ENCODE data around the gene PLIN1.

PLIN1 gene

DNA sequence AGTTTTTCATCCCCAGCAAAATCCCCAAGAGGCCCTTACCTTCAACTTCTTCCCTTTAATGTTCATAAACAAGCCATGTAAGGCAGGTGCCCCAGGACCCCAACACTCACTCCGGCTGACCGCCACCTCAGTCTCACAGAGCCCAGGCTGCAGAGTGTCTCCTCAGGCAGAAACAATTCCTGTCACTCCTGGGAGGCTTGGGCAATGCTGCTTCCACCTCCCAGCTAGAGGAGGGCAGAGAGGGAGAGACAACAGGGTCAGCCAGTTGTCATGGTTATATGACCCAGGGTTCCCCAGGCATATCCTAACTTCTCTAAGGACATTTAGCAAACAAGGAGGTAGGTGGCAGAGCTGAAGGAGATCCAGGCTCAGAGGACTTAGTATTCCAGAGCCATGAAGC is at the start of gene PLIN1:
Gene PLIN1 (minus strand): TSS at position 156 of the 400 bp plus-strand sequence. CDS start 1,878 bp downstream, outside the sequence.
- TF ChIP-seq MYC (IDR thresholded peaks at IDR 0.05; ENCODE audit: low read depth, low read length) (no peak), CTCF (IDR thresholded peaks at IDR 0.05; ENCODE audit: low read depth, low read length) (no peak), POLR2A (IDR thresholded peaks at IDR 0.05; ENCODE audit: extremely low read depth, insufficient read length) (no peak)
- TF ChIP-seq, protein P1, sequence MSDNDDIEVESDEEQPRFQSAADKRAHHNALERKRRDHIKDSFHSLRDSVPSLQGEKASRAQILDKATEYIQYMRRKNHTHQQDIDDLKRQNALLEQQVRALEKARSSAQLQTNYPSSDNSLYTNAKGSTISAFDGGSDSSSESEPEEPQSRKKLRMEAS (IDR thresholded peaks at IDR 0.05; ENCODE audit: low read depth, low read length) = no peak

GRCh38 chr15:89728254-89728653 is 49.1 kb upstream of the PLIN1 start:
- no peak for TF ChIP-seq MYC (IDR thresholded peaks at IDR 0.05; ENCODE audit: low read depth, low read length)
- no peak for TF ChIP-seq CTCF (IDR thresholded peaks at IDR 0.05; ENCODE audit: low read depth, low read length)
- no peak for TF ChIP-seq POLR2A (IDR thresholded peaks at IDR 0.05; ENCODE audit: extremely low read depth, insufficient read length)
- TF ChIP-seq, protein P1 (IDR thresholded peaks at IDR 0.05; ENCODE audit: low read depth, low read length) = no peak
- DNase-seq (ENCODE audit: low read depth) = no peak
- no peak overlapping the region for H3K4me3 ChIP-seq (ENCODE audit: low read depth, low read length)

More for the DNA sequence above, at the start of gene PLIN1:
- H3K4me3 ChIP-seq (ENCODE audit: low read depth, low read length) = no peak within 1 kb of the TSS
- DNase-seq (ENCODE audit: low read depth) = no peak

DNA sequence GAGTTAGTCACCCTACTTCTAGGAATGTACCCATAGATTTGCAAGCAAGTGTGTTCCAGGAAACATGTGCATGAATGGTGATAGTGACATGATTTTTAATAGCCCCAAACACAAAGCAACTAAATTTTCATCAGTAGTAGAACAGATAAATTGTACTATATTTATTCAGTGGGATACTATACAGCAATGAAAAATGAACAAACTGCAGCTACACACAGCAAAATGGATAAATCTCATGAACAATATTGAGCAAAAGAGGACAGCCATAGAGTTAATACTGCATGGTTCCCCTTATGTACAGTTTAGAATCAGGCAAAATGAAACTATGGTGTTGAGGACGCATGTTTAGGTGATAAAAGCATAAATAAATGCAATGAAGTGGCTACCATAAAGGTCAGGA is 45.9 kb upstream of the PLIN1 start:
- DNase-seq (ENCODE audit: low read depth) = no peak
- TF ChIP-seq MYC (IDR thresholded peaks at IDR 0.05; ENCODE audit: low read depth, low read length) = no peak
- TF ChIP-seq, protein P1 (IDR thresholded peaks at IDR 0.05; ENCODE audit: low read depth, low read length) = no peak
- no peak overlapping the region for H3K4me3 ChIP-seq (ENCODE audit: low read depth, low read length)

DNA sequence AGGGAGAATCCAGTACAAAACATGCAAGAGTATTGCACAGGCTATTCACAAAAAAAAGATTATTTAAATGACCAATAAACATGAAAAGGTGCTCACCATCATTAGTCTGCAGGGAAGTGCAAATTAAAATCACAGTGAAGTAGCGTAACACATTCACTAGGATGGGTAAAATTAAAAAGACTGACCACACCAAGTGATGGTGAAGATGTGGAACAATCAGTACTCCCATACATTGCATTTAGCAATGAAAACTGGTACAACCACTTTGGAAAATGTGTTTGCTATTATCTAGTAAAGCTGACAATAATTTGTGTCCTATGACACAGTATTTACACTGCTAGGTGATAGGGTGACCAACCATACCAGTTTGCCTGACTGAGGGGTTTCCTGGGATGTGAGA is 45.5 kb upstream of the PLIN1 start:
- no peak overlapping the region for H3K4me3 ChIP-seq (ENCODE audit: low read depth, low read length)
- DNase-seq (ENCODE audit: low read depth) = no peak
- TF ChIP-seq POLR2A (IDR thresholded peaks at IDR 0.05; ENCODE audit: extremely low read depth, insufficient read length) (no peak), CTCF (IDR thresholded peaks at IDR 0.05; ENCODE audit: low read depth, low read length) (no peak), MYC (IDR thresholded peaks at IDR 0.05; ENCODE audit: low read depth, low read length) (no peak)
- TF ChIP-seq, protein P1 (IDR thresholded peaks at IDR 0.05; ENCODE audit: low read depth, low read length) = no peak

GRCh38 chr15:89723031-89723430 is 43.9 kb upstream of the PLIN1 start:
- H3K4me3 ChIP-seq (ENCODE audit: low read depth, low read length) = no peak overlapping the region
- DNase-seq (ENCODE audit: low read depth) = no peak
- TF ChIP-seq POLR2A (IDR thresholded peaks at IDR 0.05; ENCODE audit: extremely low read depth, insufficient read length) (no peak), CTCF (IDR thresholded peaks at IDR 0.05; ENCODE audit: low read depth, low read length) (no peak), MYC (IDR thresholded peaks at IDR 0.05; ENCODE audit: low read depth, low read length) (no peak)
- TF ChIP-seq, protein P1 (IDR thresholded peaks at IDR 0.05; ENCODE audit: low read depth, low read length) = no peak

DNA sequence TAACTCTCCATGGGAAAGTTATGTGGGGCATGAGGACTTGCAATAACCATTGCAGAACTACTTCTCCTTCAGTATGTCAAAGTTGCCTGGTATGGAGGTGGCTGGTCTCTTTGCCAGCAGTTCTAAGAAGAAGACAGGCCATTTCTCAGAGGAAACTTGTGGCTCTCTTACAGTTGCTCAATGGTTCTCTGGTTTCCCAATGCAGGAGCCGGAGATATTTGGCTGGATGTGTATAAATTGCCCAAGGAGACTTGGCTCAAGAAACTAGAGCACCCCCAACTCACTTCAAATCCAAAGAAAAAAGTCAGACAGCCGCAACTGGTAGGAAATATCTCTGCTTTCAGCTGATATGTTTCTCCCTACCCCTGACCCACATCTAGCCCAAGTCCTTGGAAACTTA is 35.6 kb upstream of the PLIN1 start:
- DNase-seq (ENCODE audit: low read depth) = peak; percentile 15
- no peak overlapping the region for H3K4me3 ChIP-seq (ENCODE audit: low read depth, low read length)
- TF ChIP-seq, protein P1 (IDR thresholded peaks at IDR 0.05; ENCODE audit: low read depth, low read length) = no peak
- TF ChIP-seq MYC (IDR thresholded peaks at IDR 0.05; ENCODE audit: low read depth, low read length) (no peak), POLR2A (IDR thresholded peaks at IDR 0.05; ENCODE audit: extremely low read depth, insufficient read length) (no peak), CTCF (IDR thresholded peaks at IDR 0.05; ENCODE audit: low read depth, low read length) (no peak)
